Hematopoietic multipotent progenitor cell treated with erythropoietin and hydrocortisone succinate and interleukin-3 and kit ligand, for 8 days (in vitro differentiated cells): ENCODE measurements around the gene LATS1.
A peak's percentile ranks its signal among the peaks of the same experiment; 100 is the strongest.
"Not testable (repeated sequence)": the region's sequence is repeated elsewhere in the genome, so short reads cannot be mapped to it uniquely, and the experiment has no call there.

Source experiments
- DNase-seq: peaks from one replicate; pipeline ENCODE4 v3.0.0-alpha.2; 2015

Gene LATS1

GRCh38 chr6:149717588-149718458, at the start of gene LATS1:
TSS of gene LATS1 (minus strand) at chr6:149718101. CDS start at chr6:149702126, 15,975 bp downstream.
- DNase-seq = peak; percentile 88

- peak; percentile 28 for DNase-seq
These were observed 48.4 kb upstream of the LATS1 start for GRCh38 chr6:149766156-149766769.

- DNase-seq = no peak
These were observed 46.0 kb upstream of the LATS1 start for GRCh38 chr6:149763866-149764265.

GRCh38 chr6:149761438-149761837, 43.5 kb upstream of the LATS1 start:
- DNase-seq = peak; percentile 42

- no peak for DNase-seq
These were observed 38.3 kb upstream of the LATS1 start for GRCh38 chr6:149756261-149756636.

- peak; percentile 35 for DNase-seq
These were observed 37.7 kb upstream of the LATS1 start for GRCh38 chr6:149755300-149756260.

- DNase-seq = no peak
These were observed 36.6 kb upstream of the LATS1 start for GRCh38 chr6:149754548-149754947.

GRCh38 chr6:149753374-149753637, 35.4 kb upstream of the LATS1 start:
- DNase-seq = not testable (repeated sequence)

- no peak for DNase-seq
These were observed 34.9 kb upstream of the LATS1 start for GRCh38 chr6:149752600-149753373.

GRCh38 chr6:149751920-149752319, 34.0 kb upstream of the LATS1 start:
- not testable (repeated sequence) for DNase-seq

- DNase-seq = no peak
These were observed 33.3 kb upstream of the LATS1 start for GRCh38 chr6:149751239-149751638.

GRCh38 chr6:149750136-149750609, 32.3 kb upstream of the LATS1 start:
- peak; percentile 78 for DNase-seq

GRCh38 chr6:149749594-149750135, 31.8 kb upstream of the LATS1 start, which contains the start of gene PCMT1:
TSS of gene PCMT1 (plus strand) at chr6:149749741. CDS start at chr6:149749902, 161 bp downstream.
- peak; percentile 91 for DNase-seq

- DNase-seq = not testable (repeated sequence)
These were observed 31.2 kb upstream of the LATS1 start for GRCh38 chr6:149749082-149749593.

GRCh38 chr6:149746147-149746946, 28.4 kb upstream of the LATS1 start, which contains the start of gene NUP43:
TSS of gene NUP43 (minus strand) at chr6:149746529. CDS start at chr6:149746495, 34 bp downstream.
- DNase-seq = peak; percentile 96

GRCh38 chr6:149745252-149745651, 27.4 kb upstream of the LATS1 start:
- not testable (repeated sequence) for DNase-seq

GRCh38 chr6:149734915-149735314, 17.0 kb upstream of the LATS1 start:
- no peak for DNase-seq

- DNase-seq = peak; percentile 43
These were observed 15.3 kb upstream of the LATS1 start for GRCh38 chr6:149733089-149733720.

- DNase-seq = no peak
These were observed 11.9 kb upstream of the LATS1 start for GRCh38 chr6:149729824-149730223.
